ENCODE data around the gene ZBTB25.

- TF ChIP-seq CTCF (IDR thresholded peaks at IDR 0.05) (no peak), POLR2A (IDR thresholded peaks at IDR 0.05) (no peak)
These were observed 4.7 kb upstream of the ZBTB25 start for GRCh38 chr14:64508215-64508776.

Measured in adrenal gland (tissue), 5 donors.